K562 (cell line): ENCODE data around the gene NLGN4X. TPM values are rescaled to one million over a fixed set of nuclear protein-coding genes. Genes with fewer than 3 reads are reported as not detected.

Source experiments
- ATAC-seq: fragments of 200-7000 bp; cut with Tn5 transposase; 3 replicates; pipeline ENCODE4 v1.9.1; 2020; ENCODE audit warnings: moderate library complexity
- BruUV-seq: library from RNA; stranded (reverse); fragments of 400-500 nt; replicated peaks from 2 replicates; lab custom pipeline; 2021; lab: Mats Ljungman, UMichigan
- CTCF ChIA-PET: fragments of 300-600 bp; formaldehyde crosslinking; extraction: SDS; loops from one replicate; lab custom pipeline; 2021; ENCODE audit warnings: low intra/inter-chr PET ratio; lab: Yijun Ruan, JAX
- POLR2A ChIA-PET: fragments of 300-600, 350-650 bp; sonication (Branson Sonifier 250); formaldehyde crosslinking; extraction: SDS; loops from one replicate; lab custom pipeline; 2021; ENCODE audit warnings: antibody characterized with exemption, inconsistent platforms; lab: Yijun Ruan, JAX
- DNase-seq, 4 experiments: peaks; one replicate each; pipeline versions ENCODE4 v3.0.0 to v3.0.0-alpha.2; 2011 to 2018; ENCODE audit warnings: low spot score in 3 of 4, mixed read lengths in 3 of 4; ENCODE audit errors: extremely low read depth in 1 of 4
- FAIRE-seq: peaks from 2 replicates; lab custom pipeline; 2011; peaks lifted over from hg19 to GRCh38; lab: Jason Lieb, UNC
- H2AFZ ChIP-seq: 2 replicates; pipeline ENCODE4 v1.6.0; 2011; ENCODE audit warnings: low read depth, low read length, control low read depth, inconsistent platforms
- H3K27ac ChIP-seq: fragments of 200-600 bp; 3 replicates; pipeline ENCODE4 v1.8.0; 2011; ENCODE audit warnings: low read depth, mild to moderate bottlenecking, control low read depth, inconsistent platforms, low read length, moderate library complexity, mixed read lengths; ENCODE audit errors: extremely low read depth
- H3K27me3 ChIP-seq, 2 experiments: fragments of 300-600 bp in 1 of 2; 2 replicates in 1 of 2; 3 replicates in 1 of 2; pipeline versions ENCODE4 v1.6.0 to v1.8.0; 2011; ENCODE audit warnings: inconsistent platforms in 2 of 2, low read length in 2 of 2, mild to moderate bottlenecking in 1 of 2, mixed read lengths in 1 of 2, moderate library complexity in 1 of 2; ENCODE audit not compliant: control insufficient read depth in 2 of 2, insufficient read depth in 2 of 2
- H3K36me3 ChIP-seq: fragments of 300-600 bp; 3 replicates; pipeline ENCODE4 v1.8.0; 2011; ENCODE audit warnings: mild to moderate bottlenecking, low read length, inconsistent platforms; ENCODE audit not compliant: control insufficient read depth, insufficient read depth
- H3K4me1 ChIP-seq, 2 experiments: fragments of 200-600 bp in 1 of 2; replicated peaks in 1 of 2; 2 replicates in 1 of 2; 3 replicates in 1 of 2; pipeline versions ENCODE4 v1.5.1 to v1.8.0; 2011; ENCODE audit warnings: inconsistent platforms in 2 of 2, low read length in 2 of 2, mild to moderate bottlenecking in 1 of 2, mixed read lengths in 1 of 2, moderate library complexity in 1 of 2; ENCODE audit not compliant: control insufficient read depth in 2 of 2, insufficient read depth in 2 of 2
- H3K4me2 ChIP-seq: 2 replicates; pipeline ENCODE4 v1.6.1; 2011; ENCODE audit warnings: low read length, control low read depth, inconsistent platforms, mixed read lengths; ENCODE audit not compliant: insufficient read depth
- H3K4me3 ChIP-seq: fragments of 200-600 bp; sonication (generic), shearing (Covaris generic); 2 replicates; pipeline ENCODE4 v1.5.1; 2016; ENCODE audit warnings: control low read depth, inconsistent platforms
- H3K79me2 ChIP-seq: fragments of 200-600 bp; 3 replicates; pipeline ENCODE4 v1.8.0; 2011; ENCODE audit warnings: low read length, inconsistent platforms; ENCODE audit not compliant: control insufficient read depth, insufficient read depth
- H3K9ac ChIP-seq, 2 experiments: 2 replicates each; pipeline versions ENCODE4 v1.6.0 to v1.6.1; 2011; ENCODE audit warnings: low read depth in 2 of 2, low read length in 2 of 2, control low read depth in 1 of 2, inconsistent platforms in 1 of 2, mild to moderate bottlenecking in 1 of 2, mixed read lengths in 1 of 2; ENCODE audit not compliant: insufficient read depth in 1 of 2
- H3K9me1 ChIP-seq: one replicate; pipeline ENCODE4 v1.6.0; 2011; ENCODE audit warnings: inconsistent platforms, mild to moderate bottlenecking, low read length, moderate library complexity; ENCODE audit not compliant: control insufficient read depth, insufficient read depth
- H3K9me3 ChIP-seq: replicated peaks from 2 replicates; pipeline ENCODE4 v1.5.1; 2011; ENCODE audit warnings: low read depth, low read length, inconsistent platforms; ENCODE audit not compliant: control insufficient read depth, insufficient read depth
- H4K20me1 ChIP-seq: replicated peaks from 2 replicates; pipeline ENCODE4 v1.6.1; 2011; ENCODE audit warnings: low read length, inconsistent platforms, mixed read lengths; ENCODE audit not compliant: control insufficient read depth, insufficient read depth
- CBX2 ChIP-seq: fragments of 200-600 bp; sonication (generic); IDR thresholded peaks from one replicate; pipeline ENCODE4 v1.6.1; 2012; ENCODE audit warnings: mild to moderate bottlenecking, low read length, inconsistent platforms; ENCODE audit not compliant: insufficient read depth, poor library complexity, severe bottlenecking
- CEBPG ChIP-seq, 3 experiments: fragments of 200-800 bp in 1 of 3; sonication (Bioruptor generic) in 1 of 3; sonication (generic) in 1 of 3; formaldehyde crosslinking in 1 of 3; IDR thresholded peaks in 2 of 3; conservative IDR thresholded peaks in 1 of 3; 2 replicates each; pipeline versions ENCODE4 v1.6.1 to v1.8.0; 2016 to 2022; ENCODE audit warnings: missing compliant biosample characterization in 2 of 3, missing genetic modification characterization in 2 of 3, mild to moderate bottlenecking in 1 of 3, missing genetic modification reagents in 1 of 3
- SFPQ ChIP-seq: fragments of 200-400 bp; formaldehyde crosslinking; IDR thresholded peaks from 2 replicates; pipeline ENCODE4 v1.6.1; 2017; ENCODE audit warnings: mild to moderate bottlenecking, low read depth, low read length, moderate library complexity
- TGIF2 ChIP-seq: sonication (generic); formaldehyde crosslinking; IDR thresholded peaks from 2 replicates; pipeline ENCODE4 v1.8.1; 2022; ENCODE audit warnings: mild to moderate bottlenecking, missing genetic modification reagents, moderate library complexity
- ZBTB1 ChIP-seq: sonication (generic); formaldehyde crosslinking; IDR thresholded peaks from 2 replicates; pipeline ENCODE4 v1.8.1; 2023; ENCODE audit warnings: missing genetic modification reagents, low read depth, mild to moderate bottlenecking, borderline replicate concordance
- ZBTB5 ChIP-seq: fragments of 450-650 bp; IDR thresholded peaks from 2 replicates; pipeline ENCODE4 v1.6.1; 2017; ENCODE audit warnings: antibody characterized with exemption
- ZEB2 ChIP-seq: fragments of 450-650 bp; IDR thresholded peaks from 2 replicates; pipeline ENCODE4 v1.6.1; 2016
- ZFPM2 ChIP-seq: fragments of 250-450 bp; sonication (Bioruptor Pico); IDR thresholded peaks from 2 replicates; pipeline ENCODE4 v1.5.1; 2022; ENCODE audit warnings: mild to moderate bottlenecking
- WGBS: fragments of 100-300 bp; shearing (Covaris generic); methylation state at CpG from one replicate; pipeline ENCODE4 v1.1.6; 2016; ENCODE audit warnings: low coverage, mixed read lengths; ENCODE audit not compliant: insufficient coverage; ENCODE audit errors: missing lambda C conversion rate; 5-methylcytosine and 5-hydroxymethylcytosine counted together
- in situ Hi-C: fragments of 300-500 bp; cut with MboI; formaldehyde crosslinking; loops from 4 replicates; pipeline ENCODE4 v1.15.0; 2018; ENCODE audit warnings: inconsistent platforms, mixed read lengths
- intact Hi-C: fragments of 100-400 bp; cut with micrococcal nuclease; formaldehyde crosslinking; loops from 2 replicates; pipeline ENCODE4 v1.14.2; 2022
- polyA plus RNA-seq, 8 experiments: library from polyadenylated mRNA; depleted of rRNA in 4 of 8; stranded (reverse) in 5 of 8; unstranded in 3 of 8; fragments of >200 nt; fragmentation: Nextera tagmentation in 2 of 8; fragmentation: Illumina TruSeq in 1 of 8; extraction: Ambion mirVana in 2 of 8; extraction: Trizol in 1 of 8; gene quantifications; 2 replicates each; pipeline versions ENCODE4 v1.2.1 to v1.2.3, GENCODE V29; 2011 to 2014; ENCODE audit warnings: inconsistent platforms in 1 of 8, missing spikeins in 1 of 8
- total RNA-seq, 7 experiments: library from RNA; depleted of rRNA in 6 of 7; stranded (reverse); fragments of >200 nt in 6 of 7; fragmentation: Illumina TruSeq in 2 of 7; extraction: Trizol in 2 of 7; gene quantifications; 2 replicates each; pipeline versions ENCODE4 v1.2.1 to v1.2.3, GENCODE V29; 2011 to 2021; ENCODE audit warnings: low replicate concordance in 1 of 7

NLGN4X gene
- total and polyA plus RNA-seq, 9 of the 15 experiments (the other 6 are each of a cell fraction or from before 2014, with no cell fraction given), result 0.07 TPM; not detected in 8

DNA sequence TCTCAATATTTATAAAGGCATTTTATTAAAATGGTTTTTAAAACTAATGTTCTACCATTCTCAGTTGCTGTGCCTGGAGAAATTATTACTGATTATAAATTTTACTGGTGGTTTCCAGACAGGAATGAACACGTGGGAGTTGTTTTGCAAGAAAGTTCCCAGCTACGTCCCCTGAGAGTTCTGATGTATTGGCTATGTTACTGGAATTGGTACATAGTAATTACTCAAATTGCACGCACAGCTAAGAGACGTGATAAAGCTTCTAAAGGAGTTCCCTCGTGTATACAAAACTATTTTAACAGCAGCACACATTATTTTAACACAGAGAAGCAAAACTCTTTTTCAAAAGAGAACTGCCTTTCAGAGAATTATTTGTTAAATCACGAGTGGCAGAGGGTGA is 292.2 kb downstream of the NLGN4X start (continued):
- TF ChIP-seq ZBTB1 (no peak), CEBPG (CRISPR knock-in tag; IDR thresholded peaks at IDR 0.05) (no peak), CEBPG (tag; conservative IDR thresholded peaks at IDR 0.05 in 1 of 2, IDR thresholded peaks at IDR 0.05 in 1 of 2) (no peak), ZFPM2 (CRISPR knock-in tag) (no peak)
- TF ChIP-seq, all 486 proteins: peak for 0

- BruUV-seq, result no TSS peak
- H3K27ac ChIP-seq, result no peak overlapping the region
- no peaks in the 10 kb centered on the region for H3K9me3 ChIP-seq
- H2AFZ ChIP-seq, result no peak overlapping the region
- H3K79me2 ChIP-seq, result no peaks in the 10 kb centered on the region
- intact Hi-C loops (no loop called here), in situ Hi-C loops (no loop called here)
- no peaks in the 10 kb centered on the region for H4K20me1 ChIP-seq
- H3K9ac ChIP-seq, result no peak overlapping the region
- no peak for DNase-seq
- WGBS, result 0% methylated on average over 2 of the region's 2 CpGs
- no peak overlapping the region for H3K4me3 ChIP-seq
- H3K4me1 ChIP-seq, result no peaks in the 10 kb centered on the region
- no peak for FAIRE-seq
- TF ChIP-seq SFPQ (no peak), ZEB2 (no peak), CBX2 (no peak), ZBTB5 (no peak), TGIF2 (no peak)
- no peaks in the 10 kb centered on the region for H3K36me3 ChIP-seq
- H3K9me1 ChIP-seq, result no peaks in the 10 kb centered on the region
- H3K4me2 ChIP-seq, result no peak overlapping the region
- no peak for ATAC-seq
- no peaks in the 10 kb centered on the region for H3K27me3 ChIP-seq
- POLR2A ChIA-PET, result no interaction called here
- CTCF ChIA-PET, result no interaction called here
Observed at GRCh38 chrX:5928224-5928623, 300.4 kb downstream of the NLGN4X start.
